Measurements from ENCODE around the gene SLC5A2.

SLC5A2 gene

DNA sequence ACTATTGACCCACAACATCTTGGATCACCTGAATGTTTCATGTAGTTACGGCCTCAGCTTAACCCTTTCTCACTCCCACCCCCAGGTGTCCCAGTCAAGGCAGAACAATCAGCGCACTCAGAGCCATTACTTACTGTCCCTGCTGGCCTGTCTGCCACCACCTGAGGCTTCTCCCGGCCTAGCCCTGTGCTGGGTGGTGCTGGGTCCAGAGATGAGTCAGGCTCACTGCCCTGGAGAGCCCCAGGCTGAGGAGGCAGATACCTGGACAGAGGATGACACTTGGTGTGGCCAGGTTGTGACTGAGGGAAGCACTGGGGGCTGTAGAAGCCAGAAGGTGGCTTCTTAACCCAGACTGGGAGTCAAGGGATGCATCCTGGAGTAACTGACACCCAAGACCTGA lies 4.0 kb upstream of the SLC5A2 start:
- H3K27ac ChIP-seq (ENCODE audit: extremely low read depth, low read depth, low read length): no peak overlapping the region
- ChIA-PET POLR2A (interaction anchor here (0.7 to 1.6 kb wide), 3 partner anchors 9 to 27 kb away, joined by 4 to 8 read pairs (median 8); no protein-coding TSS in a partner anchor), CTCF (no interaction called here)
- no peaks in the 10 kb centered on the region for H3K9me3 ChIP-seq (ENCODE audit: control insufficient read depth, insufficient read depth, low read depth, low read length)
- no peaks in the 10 kb centered on the region for H3K4me1 ChIP-seq (ENCODE audit: control insufficient read depth, insufficient read depth, low read length)
- TF ChIP-seq ZNF133 (tag by site-specific recombination; IDR thresholded peaks at IDR 0.05) (no peak), HOXC10 (CRISPR knock-in tag; IDR thresholded peaks at IDR 0.05) (no peak), YY1 (tag by site-specific recombination; IDR thresholded peaks at IDR 0.05) (no peak), ZNF549 (tag by site-specific recombination; IDR thresholded peaks at IDR 0.05) (no peak)
- TF ChIP-seq, protein P1, sequence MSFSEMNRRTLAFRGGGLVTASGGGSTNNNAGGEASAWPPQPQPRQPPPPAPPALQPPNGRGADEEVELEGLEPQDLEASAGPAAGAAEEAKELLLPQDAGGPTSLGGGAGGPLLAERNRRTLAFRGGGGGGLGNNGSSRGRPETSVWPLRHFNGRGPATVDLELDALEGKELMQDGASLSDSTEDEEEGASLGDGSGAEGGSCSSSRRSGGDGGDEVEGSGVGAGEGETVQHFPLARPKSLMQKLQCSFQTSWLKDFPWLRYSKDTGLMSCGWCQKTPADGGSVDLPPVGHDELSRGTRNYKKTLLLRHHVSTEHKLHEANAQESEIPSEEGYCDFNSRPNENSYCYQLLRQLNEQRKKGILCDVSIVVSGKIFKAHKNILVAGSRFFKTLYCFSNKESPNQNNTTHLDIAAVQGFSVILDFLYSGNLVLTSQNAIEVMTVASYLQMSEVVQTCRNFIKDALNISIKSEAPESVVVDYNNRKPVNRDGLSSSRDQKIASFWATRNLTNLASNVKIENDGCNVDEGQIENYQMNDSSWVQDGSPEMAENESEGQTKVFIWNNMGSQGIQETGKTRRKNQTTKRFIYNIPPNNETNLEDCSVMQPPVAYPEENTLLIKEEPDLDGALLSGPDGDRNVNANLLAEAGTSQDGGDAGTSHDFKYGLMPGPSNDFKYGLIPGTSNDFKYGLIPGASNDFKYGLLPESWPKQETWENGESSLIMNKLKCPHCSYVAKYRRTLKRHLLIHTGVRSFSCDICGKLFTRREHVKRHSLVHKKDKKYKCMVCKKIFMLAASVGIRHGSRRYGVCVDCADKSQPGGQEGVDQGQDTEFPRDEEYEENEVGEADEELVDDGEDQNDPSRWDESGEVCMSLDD (tag by site-specific recombination; IDR thresholded peaks at IDR 0.05): no peak
- peaks cover 0 to 9% of the 10 kb centered on the region in 2 experiments; a peak in 1 of 3 replicates for H3K36me3 ChIP-seq (ENCODE audit: control insufficient read depth in 2 of 2, insufficient read depth in 1 of 2, low read length in 2 of 2)
- no peak overlapping the region for H3K4me3 ChIP-seq (ENCODE audit: low read depth, low read length)

GRCh38 chr16:31479751-31480150 lies 3.2 kb upstream of the SLC5A2 start:
- Histone ChIP-seq H3K4me1 (ENCODE audit: control insufficient read depth, insufficient read depth, low read length) (no peaks in the 10 kb centered on the region), H3K4me3 (ENCODE audit: low read depth, low read length) (no peak overlapping the region), H3K36me3 (ENCODE audit: control insufficient read depth in 2 of 2, insufficient read depth in 1 of 2, low read length in 2 of 2) (peaks cover 0 to 2% of the 10 kb centered on the region in 2 experiments; a peak in 1 of 3 replicates), H3K27ac (ENCODE audit: extremely low read depth, low read depth, low read length) (no peak overlapping the region), H3K9me3 (ENCODE audit: control insufficient read depth, insufficient read depth, low read depth, low read length) (no peaks in the 10 kb centered on the region)
- TF ChIP-seq ZNF433 (tag by site-specific recombination; IDR thresholded peaks at IDR 0.05; ENCODE audit: low read depth): no peak
- TF ChIP-seq, protein P2, sequence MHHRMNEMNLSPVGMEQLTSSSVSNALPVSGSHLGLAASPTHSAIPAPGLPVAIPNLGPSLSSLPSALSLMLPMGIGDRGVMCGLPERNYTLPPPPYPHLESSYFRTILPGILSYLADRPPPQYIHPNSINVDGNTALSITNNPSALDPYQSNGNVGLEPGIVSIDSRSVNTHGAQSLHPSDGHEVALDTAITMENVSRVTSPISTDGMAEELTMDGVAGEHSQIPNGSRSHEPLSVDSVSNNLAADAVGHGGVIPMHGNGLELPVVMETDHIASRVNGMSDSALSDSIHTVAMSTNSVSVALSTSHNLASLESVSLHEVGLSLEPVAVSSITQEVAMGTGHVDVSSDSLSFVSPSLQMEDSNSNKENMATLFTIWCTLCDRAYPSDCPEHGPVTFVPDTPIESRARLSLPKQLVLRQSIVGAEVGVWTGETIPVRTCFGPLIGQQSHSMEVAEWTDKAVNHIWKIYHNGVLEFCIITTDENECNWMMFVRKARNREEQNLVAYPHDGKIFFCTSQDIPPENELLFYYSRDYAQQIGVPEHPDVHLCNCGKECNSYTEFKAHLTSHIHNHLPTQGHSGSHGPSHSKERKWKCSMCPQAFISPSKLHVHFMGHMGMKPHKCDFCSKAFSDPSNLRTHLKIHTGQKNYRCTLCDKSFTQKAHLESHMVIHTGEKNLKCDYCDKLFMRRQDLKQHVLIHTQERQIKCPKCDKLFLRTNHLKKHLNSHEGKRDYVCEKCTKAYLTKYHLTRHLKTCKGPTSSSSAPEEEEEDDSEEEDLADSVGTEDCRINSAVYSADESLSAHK (tag by site-specific recombination; IDR thresholded peaks at IDR 0.05): no peak
- no peak for TF ChIP-seq ZNF843 (tag by site-specific recombination; IDR thresholded peaks at IDR 0.05)
- no peak for TF ChIP-seq ZNF138 (tag by site-specific recombination; IDR thresholded peaks at IDR 0.05; ENCODE audit: borderline replicate concordance)
- no peak for TF ChIP-seq ZFHX2 (tag by site-specific recombination; conservative IDR thresholded peaks at IDR 0.05)
- no peak for TF ChIP-seq ZNF335 (tag by site-specific recombination; conservative IDR thresholded peaks at IDR 0.05)
- TF ChIP-seq, protein P3, sequence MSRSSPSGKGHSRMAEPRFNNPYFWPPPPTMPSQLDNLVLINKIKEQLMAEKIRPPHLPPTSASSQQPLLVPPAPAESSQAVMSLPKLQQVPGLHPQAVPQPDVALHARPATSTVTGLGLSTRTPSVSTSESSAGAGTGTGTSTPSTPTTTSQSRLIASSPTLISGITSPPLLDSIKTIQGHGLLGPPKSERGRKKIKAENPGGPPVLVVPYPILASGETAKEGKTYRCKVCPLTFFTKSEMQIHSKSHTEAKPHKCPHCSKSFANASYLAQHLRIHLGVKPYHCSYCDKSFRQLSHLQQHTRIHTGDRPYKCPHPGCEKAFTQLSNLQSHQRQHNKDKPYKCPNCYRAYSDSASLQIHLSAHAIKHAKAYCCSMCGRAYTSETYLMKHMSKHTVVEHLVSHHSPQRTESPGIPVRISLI (tag by site-specific recombination; IDR thresholded peaks at IDR 0.05): no peak
- no peak for TF ChIP-seq ZNF585B (tag by site-specific recombination; IDR thresholded peaks at IDR 0.05)
- no peak for TF ChIP-seq HOXC10 (CRISPR knock-in tag; IDR thresholded peaks at IDR 0.05)
- TF ChIP-seq ZNF629 (tag by site-specific recombination; IDR thresholded peaks at IDR 0.05): no peak
- no peak for TF ChIP-seq EGR2 (tag by site-specific recombination; IDR thresholded peaks at IDR 0.05; ENCODE audit: low read depth)
- no peak for TF ChIP-seq ZNF510 (tag by site-specific recombination; IDR thresholded peaks at IDR 0.05; ENCODE audit: insufficient replicate concordance)
- TF ChIP-seq, protein P4, sequence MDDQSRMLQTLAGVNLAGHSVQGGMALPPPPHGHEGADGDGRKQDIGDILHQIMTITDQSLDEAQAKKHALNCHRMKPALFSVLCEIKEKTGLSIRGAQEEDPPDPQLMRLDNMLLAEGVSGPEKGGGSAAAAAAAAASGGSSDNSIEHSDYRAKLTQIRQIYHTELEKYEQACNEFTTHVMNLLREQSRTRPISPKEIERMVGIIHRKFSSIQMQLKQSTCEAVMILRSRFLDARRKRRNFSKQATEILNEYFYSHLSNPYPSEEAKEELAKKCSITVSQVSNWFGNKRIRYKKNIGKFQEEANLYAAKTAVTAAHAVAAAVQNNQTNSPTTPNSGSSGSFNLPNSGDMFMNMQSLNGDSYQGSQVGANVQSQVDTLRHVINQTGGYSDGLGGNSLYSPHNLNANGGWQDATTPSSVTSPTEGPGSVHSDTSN (CRISPR knock-in tag; IDR thresholded peaks at IDR 0.05): no peak
- no peak for TF ChIP-seq ZNF37A (tag by site-specific recombination; IDR thresholded peaks at IDR 0.05)
- no peak for TF ChIP-seq ZNF211 (tag by site-specific recombination; IDR thresholded peaks at IDR 0.05; ENCODE audit: low read depth)
- no peak for TF ChIP-seq KLF7 (tag by site-specific recombination; IDR thresholded peaks at IDR 0.05; ENCODE audit: borderline replicate concordance)
- no peak for TF ChIP-seq ZNF174 (tag by site-specific recombination; IDR thresholded peaks at IDR 0.05)
- TF ChIP-seq ZNF132 (tag by site-specific recombination; IDR thresholded peaks at IDR 0.05; ENCODE audit: borderline replicate concordance): no peak
- POLR2A ChIA-PET: interaction anchor here (1.6 kb wide), 1 partner anchor 9 kb away, joined by 4 read pairs; no protein-coding TSS in a partner anchor
- CTCF ChIA-PET: interaction anchor here (0.9 kb wide), 1 partner anchor 19 kb away, joined by 3 read pairs; no protein-coding TSS in a partner anchor
